Measurements from ENCODE around the gene DCAF6.

Gene DCAF6

GRCh38 chr1:167968569-167968968, 32.1 kb downstream of the DCAF6 start:
- no peak for DNase-seq

- DNase-seq = no peak
Observed at GRCh38 chr1:167973832-167974231, 37.3 kb downstream of the DCAF6 start.

DNA sequence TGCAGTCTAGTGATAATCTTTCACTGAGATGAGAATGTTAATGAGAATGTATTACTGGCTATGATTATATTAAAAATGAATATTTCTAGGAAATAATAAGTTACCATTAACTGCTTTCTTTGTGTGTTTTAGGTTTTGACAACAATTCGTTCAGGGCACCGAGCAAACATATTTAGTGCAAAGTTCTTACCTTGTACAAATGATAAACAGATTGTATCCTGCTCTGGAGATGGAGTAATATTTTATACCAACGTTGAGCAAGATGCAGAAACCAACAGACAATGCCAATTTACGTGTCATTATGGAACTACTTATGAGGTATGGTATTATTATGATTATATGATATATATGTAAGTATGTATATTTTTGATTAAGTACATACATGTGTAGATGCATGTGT, 38.2 kb downstream of the DCAF6 start:
- DNase-seq = no peak

- no peak for DNase-seq
Observed at GRCh38 chr1:167977245-167977644, 40.8 kb downstream of the DCAF6 start.

DNA sequence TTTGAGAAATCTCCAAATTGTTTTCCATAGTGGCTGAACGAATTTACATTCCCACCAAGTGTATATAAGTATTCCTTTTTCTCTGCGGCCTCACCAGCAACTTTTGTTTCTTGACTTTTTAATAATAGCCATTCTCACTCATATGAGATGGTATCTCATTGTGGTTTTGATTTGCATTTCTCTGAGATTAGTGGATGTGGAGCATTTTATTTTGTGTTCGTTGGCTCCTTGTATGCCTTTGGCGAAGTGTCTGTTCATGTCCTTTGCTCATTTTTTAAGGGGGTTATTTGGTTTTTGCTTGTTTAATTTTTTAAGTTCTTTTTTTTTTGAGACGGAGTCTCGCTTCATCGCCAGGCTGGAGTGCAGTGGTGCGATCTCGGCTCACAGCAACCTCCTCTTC, 45.5 kb downstream of the DCAF6 start:
- DNase-seq = no peak

DNA sequence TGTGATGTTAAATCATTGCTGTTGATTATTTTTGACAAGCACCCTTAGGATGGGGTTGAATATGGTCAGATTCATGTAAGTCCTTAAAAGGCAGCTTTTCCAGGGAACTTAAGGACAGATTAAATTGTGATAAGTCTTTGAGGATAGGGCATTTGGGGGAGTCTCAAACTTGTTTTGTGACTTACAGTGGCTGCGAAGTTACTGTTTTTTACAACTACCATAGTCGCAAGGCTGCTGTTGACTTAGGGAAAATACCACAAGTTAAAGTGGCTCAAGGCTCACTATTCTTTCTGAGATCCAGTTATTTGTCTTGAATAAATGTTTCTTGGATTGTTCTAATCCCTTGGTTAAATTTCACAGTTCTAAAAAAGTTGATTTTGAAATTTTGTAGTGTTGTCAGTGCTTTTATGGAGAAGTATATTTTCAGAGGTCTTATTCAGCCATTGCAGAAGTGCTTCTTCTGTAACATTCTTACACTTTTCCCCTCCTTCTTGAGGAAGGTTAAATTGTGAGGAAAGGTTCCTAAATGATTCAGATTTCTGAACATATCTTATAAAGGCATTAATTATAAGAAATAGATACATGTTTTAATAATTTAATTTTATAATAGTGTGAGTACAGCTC, 47.4 kb downstream of the DCAF6 start:
- DNase-seq = no peak

DNA sequence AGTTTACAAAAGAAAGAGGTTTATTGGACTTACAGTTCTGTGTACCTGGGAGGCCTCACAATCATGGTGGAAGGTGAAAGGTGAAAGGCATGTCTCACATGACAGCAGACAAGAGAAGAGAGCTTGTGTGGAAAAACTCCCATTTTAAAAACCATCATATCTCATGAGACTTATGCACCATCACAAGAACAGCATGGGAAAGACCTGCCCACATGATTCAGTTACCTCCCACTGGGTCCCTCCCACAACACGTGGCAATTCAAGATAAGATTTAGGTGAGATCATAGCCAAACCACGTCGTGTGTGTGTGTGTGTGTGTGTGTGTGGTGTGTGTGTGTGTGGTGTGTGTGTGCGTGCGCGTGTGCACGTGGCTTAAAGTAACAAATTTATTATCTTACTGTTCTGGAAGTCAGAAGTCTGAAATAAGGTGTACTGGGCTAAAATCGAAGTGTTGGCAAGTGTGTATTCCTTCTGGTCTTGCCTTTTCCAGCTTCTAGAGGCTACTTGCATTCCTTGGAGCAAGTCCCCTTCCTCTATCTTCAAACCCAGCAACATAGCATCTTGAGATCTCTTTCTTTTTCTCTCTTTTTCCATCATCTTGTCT, 48.5 kb downstream of the DCAF6 start:
- DNase-seq = no peak

DNA sequence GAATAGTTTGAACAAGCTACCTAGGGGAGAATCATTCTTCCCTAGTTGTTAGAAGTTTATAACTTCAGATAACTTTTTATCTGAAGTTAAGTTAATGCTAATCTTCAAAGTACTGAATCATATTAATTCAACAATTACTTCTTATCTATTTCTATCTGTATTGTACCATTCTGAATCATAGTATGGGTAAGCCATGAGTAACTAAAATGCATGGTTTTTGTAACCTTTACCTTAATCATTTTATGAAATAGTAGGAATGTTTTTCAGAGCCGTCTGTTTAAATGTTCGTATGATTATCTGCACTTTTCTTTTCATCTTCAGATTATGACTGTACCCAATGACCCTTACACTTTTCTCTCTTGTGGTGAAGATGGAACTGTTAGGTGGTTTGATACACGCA, 50.7 kb downstream of the DCAF6 start:
- no peak for DNase-seq

- no peak for DNase-seq
Observed at GRCh38 chr1:167991546-167991945, 55.1 kb downstream of the DCAF6 start.

GRCh38 chr1:167993720-167994119, 57.2 kb downstream of the DCAF6 start:
- DNase-seq = no peak

DNA sequence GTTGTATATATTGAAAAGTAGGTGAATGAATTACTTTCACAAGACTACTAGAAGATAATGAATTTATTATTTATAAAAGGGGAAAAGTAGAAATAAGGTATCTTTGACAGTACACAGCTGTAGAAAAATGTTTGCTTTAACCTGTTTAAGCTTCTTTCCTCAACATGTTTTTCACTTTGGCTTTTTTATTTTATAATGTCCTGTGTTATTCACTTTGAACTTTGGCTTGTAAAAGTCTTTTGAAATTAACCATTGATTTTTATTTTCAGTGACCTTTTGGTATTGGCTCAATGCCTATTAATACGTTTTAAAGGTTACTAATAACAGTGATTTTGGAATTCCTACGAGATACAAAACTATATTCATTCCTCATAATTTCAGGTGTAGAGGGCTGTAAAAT, 58.1 kb downstream of the DCAF6 start:
- DNase-seq = no peak

- no peak for DNase-seq
Observed at GRCh38 chr1:167995038-167995437, 58.6 kb downstream of the DCAF6 start.

- no peak for DNase-seq
Observed at GRCh38 chr1:167996266-167996665, 59.8 kb downstream of the DCAF6 start.

DNA sequence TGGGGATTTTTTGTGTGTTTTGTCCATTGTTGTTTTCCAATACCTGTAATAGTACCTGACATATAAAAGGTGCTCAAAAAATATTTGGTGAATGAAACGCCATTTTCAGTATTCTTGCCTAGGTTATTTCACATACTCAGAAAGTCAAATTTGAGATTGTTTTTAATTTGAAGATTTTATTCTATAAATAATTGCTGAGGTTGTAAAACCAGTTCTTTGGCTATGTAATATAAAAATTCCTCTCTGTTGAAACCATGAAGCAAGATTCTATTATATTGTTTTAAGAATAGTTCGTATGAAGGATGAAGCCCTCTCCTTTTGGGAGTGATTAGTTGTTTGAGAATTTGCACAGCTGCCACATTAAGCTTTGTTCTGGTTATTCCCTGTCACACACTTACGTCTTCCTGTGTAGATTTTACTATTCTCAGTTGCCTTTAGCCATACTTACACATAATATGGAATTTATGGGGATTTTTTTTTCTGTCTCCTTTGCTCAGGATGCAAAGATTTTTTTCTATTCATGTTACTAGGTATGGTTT, 60.6 kb downstream of the DCAF6 start:
- no peak for DNase-seq

DNA sequence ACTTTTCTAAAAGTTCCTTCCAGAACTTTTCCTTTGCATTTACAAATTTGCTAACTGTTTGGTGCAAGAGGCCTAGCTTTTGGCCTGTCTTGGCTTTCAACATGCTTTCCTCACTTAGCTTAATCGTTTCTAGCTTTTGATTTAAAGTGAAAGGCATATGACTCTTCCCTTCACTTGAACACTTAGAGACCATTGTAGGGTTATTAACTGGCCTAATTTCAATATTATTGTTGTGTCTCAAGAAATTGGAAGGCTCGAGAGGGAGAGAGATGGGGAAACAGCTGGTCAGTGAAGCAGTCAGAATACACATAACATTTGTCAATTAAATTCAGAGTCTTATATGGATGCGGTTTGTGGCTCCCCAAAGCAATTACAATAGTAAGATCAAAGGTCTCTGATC, 63.4 kb downstream of the DCAF6 start:
- no peak for DNase-seq

GRCh38 chr1:168000656-168001055, 64.2 kb downstream of the DCAF6 start:
- no peak for DNase-seq

DNA sequence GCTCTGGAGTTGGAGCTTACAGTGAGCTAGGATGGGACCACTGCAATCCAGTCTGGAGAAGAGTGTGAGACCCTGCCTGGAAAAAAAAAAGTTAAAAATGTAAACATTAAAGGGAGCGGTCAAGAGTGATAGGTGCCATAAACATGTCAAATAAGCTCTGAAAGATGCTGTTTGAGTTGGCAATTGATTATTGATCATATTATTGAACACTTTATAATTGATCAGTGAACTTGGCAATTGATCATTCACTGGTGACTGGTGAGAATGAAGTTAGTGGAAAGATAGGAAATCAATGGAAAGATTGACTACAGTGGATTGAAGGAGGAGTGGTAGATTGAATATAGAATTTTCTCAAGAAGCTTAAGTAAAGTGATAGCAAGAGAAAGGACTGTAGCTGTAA, 64.7 kb downstream of the DCAF6 start:
- DNase-seq = no peak

GRCh38 chr1:168004531-168004930, 68.0 kb downstream of the DCAF6 start:
- no peak for DNase-seq

- no peak for DNase-seq
Observed at GRCh38 chr1:168005529-168005928, 69.0 kb downstream of the DCAF6 start.

DNA sequence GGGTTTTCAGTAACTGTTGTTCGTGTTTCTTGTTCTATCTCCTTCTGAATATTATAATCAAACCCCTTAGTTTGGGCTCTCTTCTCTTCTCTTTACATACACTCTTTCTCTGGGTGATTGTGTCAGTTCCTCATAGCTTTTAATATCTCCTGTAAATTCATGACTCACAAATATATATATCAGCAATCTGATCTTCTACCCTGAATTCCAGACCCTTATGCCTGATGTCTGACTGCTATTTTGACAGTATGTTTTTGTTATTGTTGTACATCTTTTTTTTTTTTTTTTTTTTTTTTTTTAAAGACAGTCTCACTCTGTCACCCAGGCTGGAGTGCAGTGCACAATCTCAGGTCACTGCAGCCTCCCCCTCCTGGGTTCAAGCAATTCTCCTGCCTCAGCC, 71.2 kb downstream of the DCAF6 start:
- no peak for DNase-seq

GRCh38 chr1:168008595-168008994, 72.1 kb downstream of the DCAF6 start:
- no peak for DNase-seq

GRCh38 chr1:168009322-168009721, 72.8 kb downstream of the DCAF6 start:
- no peak for DNase-seq

DNA sequence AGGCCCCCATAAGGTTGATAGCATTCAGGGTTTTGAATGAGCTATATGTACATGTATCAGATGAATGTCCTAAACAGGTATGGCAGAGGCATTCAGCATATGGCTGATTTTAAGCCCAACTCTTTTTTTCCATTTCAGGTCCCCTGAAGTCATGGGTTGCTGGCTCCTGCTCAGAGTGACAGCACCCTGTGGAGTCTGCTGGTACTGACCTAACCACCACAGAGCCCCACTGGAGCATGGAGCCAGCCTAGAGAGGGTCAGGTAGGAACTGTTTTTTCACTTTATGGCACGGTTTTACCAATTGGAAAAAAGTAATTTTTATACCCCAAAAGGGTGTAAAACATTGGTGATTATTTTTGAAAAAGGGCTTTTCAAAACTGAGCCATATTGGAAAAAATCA, 82.9 kb downstream of the DCAF6 start:
- no peak for DNase-seq

DNA sequence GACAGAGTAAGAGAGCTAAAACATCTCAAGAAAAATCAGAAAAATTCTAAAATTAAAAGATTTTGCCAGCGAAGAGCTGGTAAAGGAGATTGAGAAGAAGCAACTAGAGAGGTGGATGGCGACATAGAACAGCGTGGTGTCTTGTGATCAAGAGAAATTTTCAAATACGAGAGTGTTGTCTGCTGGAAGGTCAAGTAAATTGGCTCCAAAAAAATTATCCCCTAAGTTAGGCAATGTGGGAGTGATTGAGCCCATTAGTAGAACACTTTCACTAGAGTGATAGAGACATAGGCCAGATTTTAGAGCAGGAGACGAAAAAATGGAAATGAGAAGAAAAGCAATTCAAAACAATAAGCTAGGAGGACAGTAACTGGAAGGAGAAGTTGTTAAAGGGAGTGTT, 94.7 kb downstream of the DCAF6 start:
- DNase-seq = no peak

GRCh38 chr1:168031627-168032026, 95.1 kb downstream of the DCAF6 start:
- DNase-seq = no peak
